ENCODE data around the gene SLC25A45. TPM values are rescaled to one million over a fixed set of nuclear protein-coding genes. Genes with fewer than 3 reads are reported as not detected.

The SLC25A45 gene
- total RNA-seq, 1 donor from 2014 or later = 2.2 TPM

- DNase-seq (ENCODE audit: extremely low spot score in 2 of 2) = no peak
- H3K4me1 ChIP-seq = peaks cover 73% of the 10 kb centered on the region
- H3K27me3 ChIP-seq = no peaks in the 10 kb centered on the region
- H3K27ac ChIP-seq = peak overlapping the region; percentile 99
- intact Hi-C loops (cut with DNase I) = no loop called here
- TF ChIP-seq CTCF (IDR thresholded peaks at IDR 0.05) (no peak), POLR2A (IDR thresholded peaks at IDR 0.05) (peak in 1 of 2 donors; percentile 2)
- no peaks in the 10 kb centered on the region for H3K9me3 ChIP-seq
- peak overlapping the region; percentile 58 to 96 for H3K4me3 ChIP-seq
- H3K36me3 ChIP-seq = peaks cover 0 to 35% of the 10 kb centered on the region in 2 donors
Observed at GRCh38 chr11:65428578-65429067, 46.2 kb upstream of the SLC25A45 start.

GRCh38 chr11:65427691-65428577, 45.5 kb upstream of the SLC25A45 start:
- intact Hi-C loops (cut with DNase I) = no loop called here
- peaks cover 0 to 37% of the 10 kb centered on the region in 2 donors for H3K36me3 ChIP-seq
- H3K4me3 ChIP-seq = peak overlapping the region; percentile 58 to 96
- no peaks in the 10 kb centered on the region for H3K27me3 ChIP-seq
- DNase-seq (ENCODE audit: extremely low spot score in 2 of 2) = peak in 1 of 2 donors; percentile 91
- peaks cover 66% of the 10 kb centered on the region for H3K4me1 ChIP-seq
- peak overlapping the region; percentile 99 for H3K27ac ChIP-seq
- TF ChIP-seq POLR2AphosphoS5 (IDR thresholded peaks at IDR 0.05; ENCODE audit: insufficient read depth in 1 of 2, low read depth in 1 of 2) = peak in 1 of 2 donors; percentile 33
- no peak for TF ChIP-seq POLR2A (IDR thresholded peaks at IDR 0.05)
- H3K9me3 ChIP-seq = no peaks in the 10 kb centered on the region

- Histone ChIP-seq H3K4me1 (peaks cover 57% of the 10 kb centered on the region), H3K4me3 (peak overlapping the region; percentile 58 to 96), H3K9me3 (no peaks in the 10 kb centered on the region), H3K27ac (peak overlapping the region; percentile 99), H3K36me3 (peaks cover 0 to 37% of the 10 kb centered on the region in 2 donors), H3K27me3 (no peaks in the 10 kb centered on the region)
- peak in 1 of 2 donors; percentile 93 for DNase-seq (ENCODE audit: extremely low spot score in 2 of 2)
- intact Hi-C loops (cut with DNase I) = no loop called here
- peak in 1 of 2 donors; percentile 12 for TF ChIP-seq POLR2A (IDR thresholded peaks at IDR 0.05)
- TF ChIP-seq CTCF (IDR thresholded peaks at IDR 0.05) = no peak
- TF ChIP-seq POLR2AphosphoS5 (IDR thresholded peaks at IDR 0.05; ENCODE audit: insufficient read depth in 1 of 2, low read depth in 1 of 2) = peak in 1 of 2 donors; percentile 47
Observed at GRCh38 chr11:65426839-65427690, 44.6 kb upstream of the SLC25A45 start.

GRCh38 chr11:65425971-65426838, 43.8 kb upstream of the SLC25A45 start:
- TF ChIP-seq CTCF (IDR thresholded peaks at IDR 0.05) = no peak
- TF ChIP-seq POLR2AphosphoS5 (IDR thresholded peaks at IDR 0.05; ENCODE audit: insufficient read depth in 1 of 2, low read depth in 1 of 2) = peak; percentile 34 to 61
- TF ChIP-seq POLR2A (IDR thresholded peaks at IDR 0.05) = no peak
- Histone ChIP-seq H3K4me1 (peaks cover 48% of the 10 kb centered on the region), H3K4me3 (peak overlapping the region; percentile 58 to 96), H3K9me3 (no peaks in the 10 kb centered on the region), H3K27me3 (no peaks in the 10 kb centered on the region), H3K36me3 (peaks cover 0 to 37% of the 10 kb centered on the region in 2 donors), H3K27ac (peak overlapping the region; percentile 99)
- DNase-seq (ENCODE audit: extremely low spot score in 2 of 2) = no peak
- intact Hi-C loops (cut with DNase I) = no loop called here

Data from vagina (tissue), 2 donors.